IMR-90 (cell line): Measurements from ENCODE around the gene CWC15. TPM values are rescaled to one million over a fixed set of nuclear protein-coding genes. Genes with fewer than 3 reads are reported as not detected.

ENCODE experiments used
- ATAC-seq: fragments of 200-7000 bp; cut with Tn5 transposase; 2 replicates; pipeline ENCODE4 v1.9.1; 2020; ENCODE audit warnings: low read depth, mild to moderate bottlenecking, moderate library complexity
- BruUV-seq: library from RNA; stranded (reverse); fragments of 400-500 nt; replicated peaks from 2 replicates; lab custom pipeline; 2021; lab: Mats Ljungman, UMichigan
- CTCF ChIA-PET: fragments of 300-600 bp; formaldehyde crosslinking; extraction: SDS; loops from one replicate; lab custom pipeline; 2021; ENCODE audit warnings: antibody characterized with exemption; lab: Yijun Ruan, JAX
- POLR2A ChIA-PET: fragments of 300-600 bp; sonication (Branson Sonifier 250); formaldehyde crosslinking; loops from one replicate; lab custom pipeline; 2022; ENCODE audit warnings: antibody characterized with exemption; ENCODE audit not compliant: unreplicated experiment; lab: Charles Lee
- DNase-seq: peaks from one replicate; pipeline ENCODE4 v3.0.0; 2013
- H2AFZ ChIP-seq: replicated peaks from 2 replicates; pipeline ENCODE3; 2013; ENCODE audit warnings: low read length, mild to moderate bottlenecking; ENCODE audit not compliant: poor library complexity
- H2AK5ac ChIP-seq: 2 replicates; pipeline ENCODE4 v1.6.1; 2013; ENCODE audit warnings: low read depth, low read length, inconsistent platforms
- H2AK9ac ChIP-seq: replicated peaks from 2 replicates; pipeline ENCODE3; 2013; ENCODE audit warnings: mild to moderate bottlenecking, low read depth, low read length, moderate library complexity; ENCODE audit not compliant: poor library complexity
- H2BK120ac ChIP-seq: 2 replicates; pipeline ENCODE4 v1.6.1; 2013; ENCODE audit warnings: low read depth, low read length, inconsistent platforms
- H2BK15ac ChIP-seq: 3 replicates; pipeline ENCODE4 v1.6.1; 2013; ENCODE audit warnings: low read depth, low read length, inconsistent platforms
- H2BK20ac ChIP-seq: 2 replicates; pipeline ENCODE4 v1.6.1; 2013; ENCODE audit warnings: low read depth, mild to moderate bottlenecking, inconsistent platforms, low read length, moderate library complexity
- H2BK5ac ChIP-seq: 2 replicates; pipeline ENCODE4 v1.6.1; 2013; ENCODE audit warnings: mild to moderate bottlenecking, low read depth, low read length, inconsistent platforms; ENCODE audit not compliant: poor library complexity, severe bottlenecking
- H3K14ac ChIP-seq: replicated peaks from 2 replicates; pipeline ENCODE4 v1.6.1; 2013; ENCODE audit warnings: low read depth, low read length, inconsistent platforms
- H3K18ac ChIP-seq: 2 replicates; pipeline ENCODE4 v1.6.1; 2013; ENCODE audit warnings: low read depth, low read length, control low read depth
- H3K23ac ChIP-seq: 2 replicates; pipeline ENCODE4 v1.6.1; 2013; ENCODE audit warnings: low read depth, low read length, inconsistent platforms
- H3K27ac ChIP-seq: 2 replicates; pipeline ENCODE4 v1.5.1; 2013; ENCODE audit warnings: mild to moderate bottlenecking, control low read depth, low read length; ENCODE audit not compliant: insufficient read depth
- H3K27me3 ChIP-seq: 2 replicates; pipeline ENCODE4 v1.6.1; 2013; ENCODE audit warnings: low read length; ENCODE audit not compliant: control insufficient read depth, insufficient read depth
- H3K36me3 ChIP-seq: 2 replicates; pipeline ENCODE4 v1.6.1; 2013; ENCODE audit warnings: low read length, mixed read lengths; ENCODE audit not compliant: control insufficient read depth, insufficient read depth
- H3K4ac ChIP-seq: 2 replicates; pipeline ENCODE4 v1.6.1; 2013; ENCODE audit warnings: low read depth, low read length, inconsistent platforms
- H3K4me1 ChIP-seq: 2 replicates; pipeline ENCODE4 v1.6.1; 2013; ENCODE audit warnings: low read length, mixed read lengths; ENCODE audit not compliant: control insufficient read depth, insufficient read depth
- H3K4me2 ChIP-seq: 2 replicates; pipeline ENCODE4 v1.6.1; 2013; ENCODE audit warnings: low read depth, mild to moderate bottlenecking, control low read depth, low read length, moderate library complexity
- H3K4me3 ChIP-seq: 2 replicates; pipeline ENCODE4 v1.5.1; 2013; ENCODE audit warnings: low read depth, mild to moderate bottlenecking, control low read depth, low read length, moderate library complexity; ENCODE audit not compliant: insufficient read depth
- H3K56ac ChIP-seq: 2 replicates; pipeline ENCODE4 v1.6.1; 2013; ENCODE audit warnings: low read length, inconsistent platforms; ENCODE audit not compliant: insufficient read depth; ENCODE audit errors: extremely low read depth
- H3K79me1 ChIP-seq, 2 experiments: 2 replicates each; pipeline ENCODE4 v1.6.1; 2013; ENCODE audit warnings: low read length in 2 of 2, inconsistent platforms in 1 of 2, low read depth in 1 of 2
- H3K9ac ChIP-seq: 2 replicates; pipeline ENCODE4 v1.6.1; 2013; ENCODE audit warnings: low read depth, low read length, control low read depth
- H3K9me1 ChIP-seq: 2 replicates; pipeline ENCODE4 v1.6.1; 2013; ENCODE audit warnings: low read length, inconsistent platforms; ENCODE audit not compliant: insufficient read depth
- H3K9me3 ChIP-seq: 2 replicates; pipeline ENCODE4 v1.6.1; 2013; ENCODE audit warnings: low read length; ENCODE audit not compliant: control insufficient read depth, insufficient read depth
- H4K20me1 ChIP-seq: 2 replicates; pipeline ENCODE4 v1.6.1; 2013; ENCODE audit warnings: low read length, inconsistent platforms; ENCODE audit not compliant: insufficient read depth
- H4K5ac ChIP-seq: 2 replicates; pipeline ENCODE4 v1.6.1; 2013; ENCODE audit warnings: mild to moderate bottlenecking, low read depth, low read length, control low read depth
- H4K8ac ChIP-seq, 2 experiments: 2 replicates each; pipeline ENCODE4 v1.6.1; 2013; ENCODE audit warnings: low read depth in 2 of 2, low read length in 2 of 2, control low read depth in 1 of 2, inconsistent platforms in 1 of 2
- H4K91ac ChIP-seq: 2 replicates; pipeline ENCODE4 v1.6.1; 2013; ENCODE audit warnings: low read depth, low read length, inconsistent platforms; ENCODE audit not compliant: insufficient read depth
- CHD1 ChIP-seq: IDR thresholded peaks from 2 replicates; pipeline ENCODE4 v1.6.1; 2012; ENCODE audit warnings: low read depth, low read length, improper control_type of control experiment
- CTCF ChIP-seq: conservative IDR thresholded peaks from 2 replicates; pipeline ENCODE4 v1.5.1; 2012; ENCODE audit warnings: mild to moderate bottlenecking, low read depth, low read length, improper control_type of control experiment
- FOS ChIP-seq: fragments of 150-350 bp; IDR thresholded peaks from 2 replicates; pipeline ENCODE4 v1.6.1; 2016; ENCODE audit warnings: low read depth, low read length
- MAZ ChIP-seq: IDR thresholded peaks from 2 replicates; pipeline ENCODE4 v1.6.1; 2012; ENCODE audit warnings: low read depth, mild to moderate bottlenecking, low read length, improper control_type of control experiment, moderate library complexity, borderline replicate concordance
- MXI1 ChIP-seq: IDR thresholded peaks from 2 replicates; pipeline ENCODE4 v1.6.1; 2012; ENCODE audit warnings: low read depth, mild to moderate bottlenecking, low read length, moderate library complexity, borderline replicate concordance
- NFE2L2 ChIP-seq: fragments of 150-350 bp; IDR thresholded peaks from 2 replicates; pipeline ENCODE4 v1.6.1; 2016; ENCODE audit warnings: low read depth, mild to moderate bottlenecking, low read length
- POLR2A ChIP-seq: IDR thresholded peaks from 2 replicates; pipeline ENCODE4 v1.6.1; 2012; ENCODE audit warnings: mild to moderate bottlenecking, low read depth, low read length
- RCOR1 ChIP-seq: IDR thresholded peaks from 2 replicates; pipeline ENCODE4 v1.6.1; 2012; ENCODE audit warnings: mild to moderate bottlenecking, low read length, improper control_type of control experiment; ENCODE audit not compliant: insufficient replicate concordance
- SMC3 ChIP-seq: fragments of 150-350 bp; IDR thresholded peaks from 2 replicates; pipeline ENCODE4 v1.6.1; 2016; ENCODE audit warnings: low read depth, mild to moderate bottlenecking, antibody characterized with exemption, low read length, moderate library complexity
- USF2 ChIP-seq: fragments of 150-350 bp; IDR thresholded peaks from 2 replicates; pipeline ENCODE4 v1.6.1; 2017; ENCODE audit warnings: mild to moderate bottlenecking, antibody characterized with exemption, low read length, low read depth
- WGBS, 2 experiments: methylation state at CpG; one replicate each; pipeline versions ENCODE4 v1.1.5 to v1.1.7; 2013; ENCODE audit warnings: missing lambda C conversion rate in 2 of 2; ENCODE audit not compliant: insufficient read length in 1 of 2; ENCODE audit errors: extremely low coverage in 2 of 2; 5-methylcytosine and 5-hydroxymethylcytosine counted together
- dilution Hi-C: fragments of 300-500 bp; cut with HindIII; formaldehyde crosslinking; loops from one replicate; pipeline ENCODE4 v1.14.3; 2018; ENCODE audit warnings: low sequenced_read_pairs; ENCODE audit not compliant: unreplicated experiment
- in situ Hi-C: fragments of 300-500 bp; cut with MboI; formaldehyde crosslinking; loops from 3 replicates; pipeline ENCODE4 v1.14.3; 2019; ENCODE audit warnings: low sequenced_read_pairs, inconsistent platforms, mixed read lengths
- intact Hi-C: fragments of 100-400 bp; cut with micrococcal nuclease; formaldehyde crosslinking; loops from 2 replicates; pipeline ENCODE4 v1.10.0; 2022
- polyA plus RNA-seq, 3 experiments: library from polyadenylated mRNA; depleted of rRNA; stranded (reverse); fragments of >200 nt; gene quantifications; 2 replicates each; pipeline ENCODE4 v1.2.3, GENCODE V29; 2012; ENCODE audit warnings: low replicate concordance in 1 of 3
- total RNA-seq: library from RNA; depleted of rRNA; stranded (reverse); fragments of >200 nt; gene quantifications from 2 replicates; pipeline ENCODE4 v1.2.3, GENCODE V29; 2012
- TF ChIP-seq, protein P1 (sequence below): fragments of 150-350 bp; IDR thresholded peaks from 2 replicates; pipeline ENCODE4 v1.6.1; 2016; ENCODE audit warnings: low read depth, mild to moderate bottlenecking, low read length, moderate library complexity, borderline replicate concordance

Gene CWC15
- total and polyA plus RNA-seq, 2 of the 4 experiments (the other 2 are of a cell fraction) = 38.4 to 48.6 TPM

DNA sequence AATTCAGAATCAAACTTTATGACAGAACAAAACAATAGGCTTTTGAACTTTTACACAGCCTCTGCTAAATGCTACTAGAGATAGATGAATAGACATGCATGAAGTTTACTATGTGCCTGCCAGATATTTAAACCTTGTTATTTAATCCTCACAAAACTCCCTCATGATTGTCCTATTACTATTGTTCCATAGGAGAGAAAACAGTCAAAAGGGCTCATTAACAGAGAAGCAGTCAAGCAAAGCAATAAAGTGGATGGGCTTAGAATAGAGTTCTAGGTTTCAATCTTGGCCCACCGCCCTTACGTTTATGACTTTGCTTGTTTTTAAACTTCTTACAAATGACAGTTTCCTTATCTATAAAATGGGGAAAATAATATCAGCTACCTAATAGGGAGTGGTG is 12.9 kb downstream of the CWC15 start:
- Histone ChIP-seq H2AK9ac (no peak overlapping the region), H3K79me1 (peaks cover 0 to 3% of the 10 kb centered on the region in 2 experiments; a peak in 1 of 4 replicates), H3K4me2 (no peak overlapping the region), H2BK20ac (no peak overlapping the region), H3K56ac (no peak overlapping the region), H3K9me1 (0 out of 2 replicates have a peak, but pooled peaks cover 4% of the 10 kb centered on the region), H4K8ac (no peak overlapping the region), H2BK120ac (no peak overlapping the region), H3K4me3 (no peak overlapping the region), H3K9me3 (no peaks in the 10 kb centered on the region), H3K4ac (no peak overlapping the region), H2AFZ (no peak overlapping the region), H2BK15ac (no peak overlapping the region), H3K23ac (no peak overlapping the region), H2BK5ac (no peak overlapping the region), H3K27me3 (no peaks in the 10 kb centered on the region), H3K14ac (no peak overlapping the region), H4K5ac (no peak overlapping the region), H2AK5ac (no peak overlapping the region), H3K4me1 (peaks cover 5% of the 10 kb centered on the region), H3K27ac (no peak overlapping the region), H4K20me1 (no peaks in the 10 kb centered on the region), H3K9ac (no peak overlapping the region), H3K18ac (no peak overlapping the region), H4K91ac (no peak overlapping the region), H3K36me3 (peaks cover 17% of the 10 kb centered on the region)
- WGBS, 2 experiments = no CpG with 5 or more reads among the region's 2 CpGs
- TF ChIP-seq, protein P1, sequence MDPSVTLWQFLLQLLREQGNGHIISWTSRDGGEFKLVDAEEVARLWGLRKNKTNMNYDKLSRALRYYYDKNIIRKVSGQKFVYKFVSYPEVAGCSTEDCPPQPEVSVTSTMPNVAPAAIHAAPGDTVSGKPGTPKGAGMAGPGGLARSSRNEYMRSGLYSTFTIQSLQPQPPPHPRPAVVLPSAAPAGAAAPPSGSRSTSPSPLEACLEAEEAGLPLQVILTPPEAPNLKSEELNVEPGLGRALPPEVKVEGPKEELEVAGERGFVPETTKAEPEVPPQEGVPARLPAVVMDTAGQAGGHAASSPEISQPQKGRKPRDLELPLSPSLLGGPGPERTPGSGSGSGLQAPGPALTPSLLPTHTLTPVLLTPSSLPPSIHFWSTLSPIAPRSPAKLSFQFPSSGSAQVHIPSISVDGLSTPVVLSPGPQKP = no peak
- TF ChIP-seq CHD1 (no peak), SMC3 (no peak), CTCF (no peak), MAZ (no peak), POLR2A (no peak), FOS (no peak), NFE2L2 (no peak), USF2 (no peak), MXI1 (no peak), RCOR1 (no peak)
- intact Hi-C loops (loop anchor here (2.0 kb wide), 1 partner anchor 338 kb away; no protein-coding TSS in a partner anchor), in situ Hi-C loops (no loop called here), dilution Hi-C loops (no loop called here)
- CTCF ChIA-PET = interaction anchor here (0.6 kb wide), 1 partner anchor 1843 kb away, joined by 3 read pairs; no protein-coding TSS in a partner anchor
- no peak for ATAC-seq
- POLR2A ChIA-PET = no interaction called here
- DNase-seq = no peak
- BruUV-seq = no TSS peak
